K562 (cell line): ENCODE results near the gene UBXN6. TPM values are rescaled to one million over a fixed set of nuclear protein-coding genes. Genes with fewer than 3 reads are reported as not detected.

ENCODE experiments used
- BMI1 ChIP-seq: fragments of 150-350 bp; IDR thresholded peaks from 2 replicates; pipeline ENCODE4 v1.6.1; 2014; ENCODE audit warnings: low read length
- MAFG ChIP-seq: fragments of 450-650 bp; conservative IDR thresholded peaks from 2 replicates; pipeline ENCODE4 v1.6.1; 2016; ENCODE audit warnings: missing genetic modification characterization, missing compliant biosample characterization
- MYNN ChIP-seq, 2 experiments: sonication (generic); formaldehyde crosslinking in 1 of 2; IDR thresholded peaks; 2 replicates each; pipeline versions ENCODE4 v1.5.0 to v1.6.1; 2016 to 2020; ENCODE audit warnings: antibody characterized with exemption in 1 of 2, missing genetic modification reagents in 1 of 2
- polyA plus RNA-seq, 8 experiments: library from polyadenylated mRNA; depleted of rRNA in 4 of 8; stranded (reverse) in 5 of 8; unstranded in 3 of 8; fragments of >200 nt; fragmentation: Nextera tagmentation in 2 of 8; fragmentation: Illumina TruSeq in 1 of 8; extraction: Ambion mirVana in 2 of 8; extraction: Trizol in 1 of 8; gene quantifications; 2 replicates each; pipeline versions ENCODE4 v1.2.1 to v1.2.3, GENCODE V29; 2011 to 2014; ENCODE audit warnings: inconsistent platforms in 1 of 8, missing spikeins in 1 of 8
- total RNA-seq, 7 experiments: library from RNA; depleted of rRNA in 6 of 7; stranded (reverse); fragments of >200 nt in 6 of 7; fragmentation: Illumina TruSeq in 2 of 7; extraction: Trizol in 2 of 7; gene quantifications; 2 replicates each; pipeline versions ENCODE4 v1.2.1 to v1.2.3, GENCODE V29; 2011 to 2021; ENCODE audit warnings: low replicate concordance in 1 of 7
- TF ChIP-seq, protein P1 (sequence below): sonication (generic); formaldehyde crosslinking; IDR thresholded peaks from 2 replicates; pipeline ENCODE4 v1.8.1; 2023; ENCODE audit warnings: mild to moderate bottlenecking, missing genetic modification reagents
- TF ChIP-seq, protein P2 (sequence below): fragments of 200-600 bp; sonication (generic); IDR thresholded peaks from one replicate; pipeline ENCODE4 v1.6.1; 2012; ENCODE audit warnings: mild to moderate bottlenecking, low read depth, low read length, inconsistent platforms

UBXN6 gene
- total and polyA plus RNA-seq, 9 of the 15 experiments (the other 6 are each of a cell fraction or from before 2014, with no cell fraction given): 0.48 to 90.2 (median 29.5) TPM

DNA sequence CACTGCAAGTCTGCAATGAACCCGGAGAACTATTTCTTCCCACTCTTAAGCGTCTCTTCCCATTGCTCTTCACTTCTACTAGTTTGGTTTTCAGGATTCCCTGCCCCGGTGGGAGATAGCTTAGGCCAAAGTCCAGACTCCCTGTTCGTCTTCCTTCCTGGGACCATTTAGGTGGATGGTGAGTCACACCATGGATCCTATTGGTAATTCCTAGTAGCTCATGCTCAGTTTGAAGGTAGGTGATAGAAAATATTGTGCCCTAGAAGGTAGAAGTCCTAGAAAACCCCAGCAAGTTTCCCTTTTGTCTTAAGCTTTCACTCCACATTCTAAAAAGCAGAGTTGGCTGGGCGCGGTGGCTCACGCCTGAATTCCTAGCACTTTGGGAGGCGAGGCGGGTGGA lies 41.3 kb downstream of the UBXN6 start (continued):
- TF ChIP-seq, protein P1, sequence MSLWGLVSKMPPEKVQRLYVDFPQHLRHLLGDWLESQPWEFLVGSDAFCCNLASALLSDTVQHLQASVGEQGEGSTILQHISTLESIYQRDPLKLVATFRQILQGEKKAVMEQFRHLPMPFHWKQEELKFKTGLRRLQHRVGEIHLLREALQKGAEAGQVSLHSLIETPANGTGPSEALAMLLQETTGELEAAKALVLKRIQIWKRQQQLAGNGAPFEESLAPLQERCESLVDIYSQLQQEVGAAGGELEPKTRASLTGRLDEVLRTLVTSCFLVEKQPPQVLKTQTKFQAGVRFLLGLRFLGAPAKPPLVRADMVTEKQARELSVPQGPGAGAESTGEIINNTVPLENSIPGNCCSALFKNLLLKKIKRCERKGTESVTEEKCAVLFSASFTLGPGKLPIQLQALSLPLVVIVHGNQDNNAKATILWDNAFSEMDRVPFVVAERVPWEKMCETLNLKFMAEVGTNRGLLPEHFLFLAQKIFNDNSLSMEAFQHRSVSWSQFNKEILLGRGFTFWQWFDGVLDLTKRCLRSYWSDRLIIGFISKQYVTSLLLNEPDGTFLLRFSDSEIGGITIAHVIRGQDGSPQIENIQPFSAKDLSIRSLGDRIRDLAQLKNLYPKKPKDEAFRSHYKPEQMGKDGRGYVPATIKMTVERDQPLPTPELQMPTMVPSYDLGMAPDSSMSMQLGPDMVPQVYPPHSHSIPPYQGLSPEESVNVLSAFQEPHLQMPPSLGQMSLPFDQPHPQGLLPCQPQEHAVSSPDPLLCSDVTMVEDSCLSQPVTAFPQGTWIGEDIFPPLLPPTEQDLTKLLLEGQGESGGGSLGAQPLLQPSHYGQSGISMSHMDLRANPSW (CRISPR knock-in tag): no peak
- no peak for TF ChIP-seq MAFG (tag)
- TF ChIP-seq, protein P2, sequence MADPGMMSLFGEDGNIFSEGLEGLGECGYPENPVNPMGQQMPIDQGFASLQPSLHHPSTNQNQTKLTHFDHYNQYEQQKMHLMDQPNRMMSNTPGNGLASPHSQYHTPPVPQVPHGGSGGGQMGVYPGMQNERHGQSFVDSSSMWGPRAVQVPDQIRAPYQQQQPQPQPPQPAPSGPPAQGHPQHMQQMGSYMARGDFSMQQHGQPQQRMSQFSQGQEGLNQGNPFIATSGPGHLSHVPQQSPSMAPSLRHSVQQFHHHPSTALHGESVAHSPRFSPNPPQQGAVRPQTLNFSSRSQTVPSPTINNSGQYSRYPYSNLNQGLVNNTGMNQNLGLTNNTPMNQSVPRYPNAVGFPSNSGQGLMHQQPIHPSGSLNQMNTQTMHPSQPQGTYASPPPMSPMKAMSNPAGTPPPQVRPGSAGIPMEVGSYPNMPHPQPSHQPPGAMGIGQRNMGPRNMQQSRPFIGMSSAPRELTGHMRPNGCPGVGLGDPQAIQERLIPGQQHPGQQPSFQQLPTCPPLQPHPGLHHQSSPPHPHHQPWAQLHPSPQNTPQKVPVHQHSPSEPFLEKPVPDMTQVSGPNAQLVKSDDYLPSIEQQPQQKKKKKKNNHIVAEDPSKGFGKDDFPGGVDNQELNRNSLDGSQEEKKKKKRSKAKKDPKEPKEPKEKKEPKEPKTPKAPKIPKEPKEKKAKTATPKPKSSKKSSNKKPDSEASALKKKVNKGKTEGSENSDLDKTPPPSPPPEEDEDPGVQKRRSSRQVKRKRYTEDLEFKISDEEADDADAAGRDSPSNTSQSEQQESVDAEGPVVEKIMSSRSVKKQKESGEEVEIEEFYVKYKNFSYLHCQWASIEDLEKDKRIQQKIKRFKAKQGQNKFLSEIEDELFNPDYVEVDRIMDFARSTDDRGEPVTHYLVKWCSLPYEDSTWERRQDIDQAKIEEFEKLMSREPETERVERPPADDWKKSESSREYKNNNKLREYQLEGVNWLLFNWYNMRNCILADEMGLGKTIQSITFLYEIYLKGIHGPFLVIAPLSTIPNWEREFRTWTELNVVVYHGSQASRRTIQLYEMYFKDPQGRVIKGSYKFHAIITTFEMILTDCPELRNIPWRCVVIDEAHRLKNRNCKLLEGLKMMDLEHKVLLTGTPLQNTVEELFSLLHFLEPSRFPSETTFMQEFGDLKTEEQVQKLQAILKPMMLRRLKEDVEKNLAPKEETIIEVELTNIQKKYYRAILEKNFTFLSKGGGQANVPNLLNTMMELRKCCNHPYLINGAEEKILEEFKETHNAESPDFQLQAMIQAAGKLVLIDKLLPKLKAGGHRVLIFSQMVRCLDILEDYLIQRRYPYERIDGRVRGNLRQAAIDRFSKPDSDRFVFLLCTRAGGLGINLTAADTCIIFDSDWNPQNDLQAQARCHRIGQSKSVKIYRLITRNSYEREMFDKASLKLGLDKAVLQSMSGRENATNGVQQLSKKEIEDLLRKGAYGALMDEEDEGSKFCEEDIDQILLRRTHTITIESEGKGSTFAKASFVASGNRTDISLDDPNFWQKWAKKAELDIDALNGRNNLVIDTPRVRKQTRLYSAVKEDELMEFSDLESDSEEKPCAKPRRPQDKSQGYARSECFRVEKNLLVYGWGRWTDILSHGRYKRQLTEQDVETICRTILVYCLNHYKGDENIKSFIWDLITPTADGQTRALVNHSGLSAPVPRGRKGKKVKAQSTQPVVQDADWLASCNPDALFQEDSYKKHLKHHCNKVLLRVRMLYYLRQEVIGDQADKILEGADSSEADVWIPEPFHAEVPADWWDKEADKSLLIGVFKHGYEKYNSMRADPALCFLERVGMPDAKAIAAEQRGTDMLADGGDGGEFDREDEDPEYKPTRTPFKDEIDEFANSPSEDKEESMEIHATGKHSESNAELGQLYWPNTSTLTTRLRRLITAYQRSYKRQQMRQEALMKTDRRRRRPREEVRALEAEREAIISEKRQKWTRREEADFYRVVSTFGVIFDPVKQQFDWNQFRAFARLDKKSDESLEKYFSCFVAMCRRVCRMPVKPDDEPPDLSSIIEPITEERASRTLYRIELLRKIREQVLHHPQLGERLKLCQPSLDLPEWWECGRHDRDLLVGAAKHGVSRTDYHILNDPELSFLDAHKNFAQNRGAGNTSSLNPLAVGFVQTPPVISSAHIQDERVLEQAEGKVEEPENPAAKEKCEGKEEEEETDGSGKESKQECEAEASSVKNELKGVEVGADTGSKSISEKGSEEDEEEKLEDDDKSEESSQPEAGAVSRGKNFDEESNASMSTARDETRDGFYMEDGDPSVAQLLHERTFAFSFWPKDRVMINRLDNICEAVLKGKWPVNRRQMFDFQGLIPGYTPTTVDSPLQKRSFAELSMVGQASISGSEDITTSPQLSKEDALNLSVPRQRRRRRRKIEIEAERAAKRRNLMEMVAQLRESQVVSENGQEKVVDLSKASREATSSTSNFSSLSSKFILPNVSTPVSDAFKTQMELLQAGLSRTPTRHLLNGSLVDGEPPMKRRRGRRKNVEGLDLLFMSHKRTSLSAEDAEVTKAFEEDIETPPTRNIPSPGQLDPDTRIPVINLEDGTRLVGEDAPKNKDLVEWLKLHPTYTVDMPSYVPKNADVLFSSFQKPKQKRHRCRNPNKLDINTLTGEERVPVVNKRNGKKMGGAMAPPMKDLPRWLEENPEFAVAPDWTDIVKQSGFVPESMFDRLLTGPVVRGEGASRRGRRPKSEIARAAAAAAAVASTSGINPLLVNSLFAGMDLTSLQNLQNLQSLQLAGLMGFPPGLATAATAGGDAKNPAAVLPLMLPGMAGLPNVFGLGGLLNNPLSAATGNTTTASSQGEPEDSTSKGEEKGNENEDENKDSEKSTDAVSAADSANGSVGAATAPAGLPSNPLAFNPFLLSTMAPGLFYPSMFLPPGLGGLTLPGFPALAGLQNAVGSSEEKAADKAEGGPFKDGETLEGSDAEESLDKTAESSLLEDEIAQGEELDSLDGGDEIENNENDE: no peak
- TF ChIP-seq BMI1: no peak
- TF ChIP-seq MYNN (IDR thresholded peaks at IDR 0.05): no peak
- no peak for TF ChIP-seq MYNN (CRISPR knock-in tag; IDR thresholded peaks at IDR 0.05)
